H1 (cell line): Measurements from ENCODE around the gene FAM219A. TPM values are rescaled to one million over a fixed set of nuclear protein-coding genes. Genes with fewer than 3 reads are reported as not detected.

Experiments used
- BCL11A ChIP-seq, 2 experiments: IDR thresholded peaks; one replicate each; pipeline ENCODE4 v1.6.1; 2011; ENCODE audit warnings: low read depth in 2 of 2, low read length in 2 of 2, mild to moderate bottlenecking in 2 of 2
- CBX8 ChIP-seq: fragments of 300-800, 300-1000 bp; sonication (generic); IDR thresholded peaks from 2 replicates; pipeline ENCODE4 v1.7.1; 2016; ENCODE audit warnings: low read depth, low read length, borderline replicate concordance
- FOSL1 ChIP-seq: IDR thresholded peaks from 2 replicates; pipeline ENCODE4 v1.6.1; 2011; ENCODE audit warnings: mild to moderate bottlenecking, low read depth, low read length, moderate library complexity; ENCODE audit not compliant: insufficient read depth
- JUN ChIP-seq: IDR thresholded peaks from 2 replicates; pipeline ENCODE4 v1.6.1; 2011; ENCODE audit warnings: low read depth, mild to moderate bottlenecking, improper control_type of control experiment, low read length
- PHF8 ChIP-seq: fragments of 200-600 bp; sonication (generic); conservative IDR thresholded peaks from 2 replicates; pipeline ENCODE4 v1.7.1; 2012; ENCODE audit warnings: low read depth, mild to moderate bottlenecking, inconsistent platforms, low read length, moderate library complexity
- RAD21 ChIP-seq, 2 experiments: IDR thresholded peaks in 1 of 2; conservative IDR thresholded peaks in 1 of 2; 2 replicates each; pipeline ENCODE4 v1.6.1; 2011; ENCODE audit warnings: low read depth in 2 of 2, low read length in 2 of 2, improper control_type of control experiment in 1 of 2, inconsistent platforms in 1 of 2, mild to moderate bottlenecking in 1 of 2, moderate library complexity in 1 of 2
- polyA plus RNA-seq, 7 experiments: library from polyadenylated mRNA; depleted of rRNA in 3 of 7; stranded (reverse) in 5 of 7; unstranded in 2 of 7; fragments of >200 nt in 5 of 7; fragments of 200-250 nt in 2 of 7; gene quantifications; 1 replicate in 5 of 7; 2 replicates in 1 of 7; 4 replicates in 1 of 7; pipeline versions ENCODE4 v1.2.1 to v1.2.3, GENCODE V29; 2011 to 2013; ENCODE audit warnings: missing spikeins in 2 of 7, mixed read lengths in 2 of 7
- total RNA-seq: library from RNA; stranded (reverse); fragmentation: NEBNext Ultra II Directional; extraction: Animal tissue kit (Norgen Biotek cat#: 25700); gene quantifications from 2 replicates; pipeline ENCODE4 v1.2.1, GENCODE V29; 2021
- TF ChIP-seq, protein P1 (sequence below): IDR thresholded peaks from 2 replicates; pipeline ENCODE4 v1.6.1; 2011; ENCODE audit warnings: low read depth, mild to moderate bottlenecking, low read length; ENCODE audit not compliant: insufficient read depth
- TF ChIP-seq, protein P2 (sequence below), 3 experiments: IDR thresholded peaks; 1 replicate in 2 of 3; 2 replicates in 1 of 3; pipeline versions ENCODE4 v1.5.1 to v1.6.1; 2011; ENCODE audit warnings: low read length in 3 of 3, mild to moderate bottlenecking in 3 of 3, inconsistent platforms in 2 of 3, low read depth in 1 of 3, moderate library complexity in 1 of 3; ENCODE audit not compliant: insufficient read depth in 1 of 3; ENCODE audit errors: control extremely low read depth in 1 of 3

FAM219A gene
- total and polyA plus RNA-seq, 2 of the 8 experiments (the other 6 are each of a cell fraction or from before 2014, with no cell fraction given): 7.7 to 10.4 TPM

DNA sequence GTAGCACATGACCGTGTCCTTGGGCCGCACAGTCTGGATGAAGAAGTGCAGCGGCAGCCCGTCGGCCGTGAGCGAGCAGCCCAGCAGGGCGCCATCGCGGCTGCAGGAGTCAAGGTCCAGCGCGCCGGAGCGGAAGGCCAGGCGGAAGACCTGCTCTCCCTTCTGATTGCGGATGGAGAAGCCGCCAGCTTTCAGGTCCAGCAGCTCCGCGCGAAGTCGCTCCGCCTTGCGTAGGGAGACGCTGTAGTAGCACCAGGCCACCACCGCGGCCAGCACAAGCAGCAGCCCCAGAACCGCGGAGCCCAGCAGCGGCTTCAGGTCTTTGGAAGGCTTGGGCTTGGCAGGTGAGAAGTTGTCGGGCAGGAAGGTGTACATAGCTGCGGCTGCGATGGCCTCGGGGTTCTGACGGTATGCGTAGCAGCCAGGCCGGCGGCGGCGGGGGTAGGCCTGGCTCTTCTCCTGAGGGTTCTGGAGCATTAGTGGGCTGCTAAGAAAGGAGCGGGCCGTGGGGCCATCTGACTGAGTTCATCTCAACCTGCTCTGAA is 85.8 kb downstream of the FAM219A start (continued):
- TF ChIP-seq RAD21 (IDR thresholded peaks at IDR 0.05 in 1 of 2, conservative IDR thresholded peaks at IDR 0.05 in 1 of 2; ENCODE audit: low read depth in 2 of 2, low read length in 2 of 2) (peak in 1 of 2 experiments; percentile 30; a peak in 1 of 4 replicates), JUN (no peak), FOSL1 (no peak), BCL11A (IDR thresholded peaks at IDR 0.05; ENCODE audit: low read depth in 2 of 2, low read length in 2 of 2) (no peak), CBX8 (no peak), PHF8 (no peak)
- TF ChIP-seq, protein P1, sequence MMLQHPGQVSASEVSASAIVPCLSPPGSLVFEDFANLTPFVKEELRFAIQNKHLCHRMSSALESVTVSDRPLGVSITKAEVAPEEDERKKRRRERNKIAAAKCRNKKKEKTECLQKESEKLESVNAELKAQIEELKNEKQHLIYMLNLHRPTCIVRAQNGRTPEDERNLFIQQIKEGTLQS: no peak
- TF ChIP-seq, protein P2, sequence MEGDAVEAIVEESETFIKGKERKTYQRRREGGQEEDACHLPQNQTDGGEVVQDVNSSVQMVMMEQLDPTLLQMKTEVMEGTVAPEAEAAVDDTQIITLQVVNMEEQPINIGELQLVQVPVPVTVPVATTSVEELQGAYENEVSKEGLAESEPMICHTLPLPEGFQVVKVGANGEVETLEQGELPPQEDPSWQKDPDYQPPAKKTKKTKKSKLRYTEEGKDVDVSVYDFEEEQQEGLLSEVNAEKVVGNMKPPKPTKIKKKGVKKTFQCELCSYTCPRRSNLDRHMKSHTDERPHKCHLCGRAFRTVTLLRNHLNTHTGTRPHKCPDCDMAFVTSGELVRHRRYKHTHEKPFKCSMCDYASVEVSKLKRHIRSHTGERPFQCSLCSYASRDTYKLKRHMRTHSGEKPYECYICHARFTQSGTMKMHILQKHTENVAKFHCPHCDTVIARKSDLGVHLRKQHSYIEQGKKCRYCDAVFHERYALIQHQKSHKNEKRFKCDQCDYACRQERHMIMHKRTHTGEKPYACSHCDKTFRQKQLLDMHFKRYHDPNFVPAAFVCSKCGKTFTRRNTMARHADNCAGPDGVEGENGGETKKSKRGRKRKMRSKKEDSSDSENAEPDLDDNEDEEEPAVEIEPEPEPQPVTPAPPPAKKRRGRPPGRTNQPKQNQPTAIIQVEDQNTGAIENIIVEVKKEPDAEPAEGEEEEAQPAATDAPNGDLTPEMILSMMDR (IDR thresholded peaks at IDR 0.05; ENCODE audit: control extremely low read depth in 1 of 3, insufficient read depth in 1 of 3, low read depth in 1 of 3, low read length in 3 of 3): peak in 1 of 3 experiments; percentile 26; a peak in 1 of 4 replicates
